SK-N-SH (cell line): Measurements from ENCODE around the gene ACSF3. TPM values are rescaled to one million over a fixed set of nuclear protein-coding genes. Genes with fewer than 3 reads are reported as not detected.

Experiments
- CTCF ChIA-PET: fragments of 300-600, 350-600 bp; formaldehyde crosslinking; extraction: SDS; loops from one replicate; lab custom pipeline; 2021; lab: Yijun Ruan, JAX
- POLR2A ChIA-PET: fragments of 350-600 bp; sonication (Branson Sonifier 250); formaldehyde crosslinking; extraction: SDS; loops from one replicate; lab custom pipeline; 2020; ENCODE audit warnings: antibody characterized with exemption, inconsistent platforms; lab: Yijun Ruan, JAX
- DNase-seq: peaks from one replicate; pipeline ENCODE4 v3.0.0; 2012
- H2AFZ ChIP-seq: fragments of 200-600 bp; sonication (generic); 2 replicates; pipeline ENCODE4 v1.8.1; 2016; ENCODE audit warnings: antibody characterized with exemption, mild to moderate bottlenecking, low read depth
- H3F3A ChIP-seq: fragments of 200-600 bp; sonication (generic); replicated peaks from 2 replicates; pipeline ENCODE3; 2016; ENCODE audit warnings: antibody characterized with exemption, mild to moderate bottlenecking; ENCODE audit not compliant: insufficient read depth
- H3K27ac ChIP-seq, 2 experiments: fragments of 200-500 bp in 1 of 2; fragments of 200-600 bp in 1 of 2; sonication (Bioruptor generic) in 1 of 2; sonication (generic), shearing (Covaris generic) in 1 of 2; 2 replicates each; pipeline versions ENCODE4 v1.5.1 to v1.6.1; 2014 to 2016; ENCODE audit warnings: low read depth in 2 of 2, inconsistent platforms in 1 of 2, low read length in 1 of 2, mild to moderate bottlenecking in 1 of 2, mixed read lengths in 1 of 2
- H3K27me3 ChIP-seq: fragments of 200-600 bp; sonication (generic), shearing (Covaris generic); 2 replicates; pipeline ENCODE4 v1.6.1; 2016; ENCODE audit warnings: mixed run types; ENCODE audit not compliant: insufficient read depth
- H3K36me3 ChIP-seq, 2 experiments: fragments of 200-500 bp in 1 of 2; fragments of 200-600 bp in 1 of 2; sonication (Bioruptor generic) in 1 of 2; sonication (generic) in 1 of 2; replicated peaks in 1 of 2; 2 replicates each; pipeline versions ENCODE3 to v1.5.1; 2014 to 2016; ENCODE audit warnings: low read length in 1 of 2, mild to moderate bottlenecking in 1 of 2; ENCODE audit not compliant: insufficient read depth in 2 of 2, control insufficient read depth in 1 of 2
- H3K4me1 ChIP-seq, 2 experiments: fragments of 200-500 bp in 1 of 2; fragments of 200-600 bp in 1 of 2; sonication (Bioruptor generic) in 1 of 2; sonication (generic), shearing (Covaris generic) in 1 of 2; 2 replicates each; pipeline versions ENCODE4 v1.5.1 to v1.6.1; 2014 to 2016; ENCODE audit warnings: low read depth in 1 of 2, low read length in 1 of 2, mixed run types in 1 of 2; ENCODE audit not compliant: insufficient read depth in 2 of 2, control insufficient read depth in 1 of 2
- H3K4me2 ChIP-seq: fragments of 200-600 bp; sonication (generic), shearing (Covaris generic); 2 replicates; pipeline ENCODE4 v1.6.1; 2017; ENCODE audit warnings: mixed run types
- H3K4me3 ChIP-seq, 2 experiments: fragments of 200-500 bp in 1 of 2; fragments of 200-600 bp in 1 of 2; sonication (Bioruptor generic) in 1 of 2; sonication (generic), shearing (Covaris generic) in 1 of 2; 2 replicates each; pipeline versions ENCODE4 v1.5.1 to v1.8.1; 2014 to 2016; ENCODE audit warnings: low read depth in 2 of 2, inconsistent platforms in 1 of 2, low read length in 1 of 2, mild to moderate bottlenecking in 1 of 2, mixed read lengths in 1 of 2, moderate library complexity in 1 of 2
- H3K79me2 ChIP-seq: fragments of 200-600 bp; sonication (generic); 2 replicates; pipeline ENCODE4 v1.8.1; 2017; ENCODE audit warnings: mild to moderate bottlenecking; ENCODE audit not compliant: insufficient read depth
- H3K9ac ChIP-seq: fragments of 200-600 bp; sonication (generic); 2 replicates; pipeline ENCODE4 v1.6.1; 2017; ENCODE audit warnings: mixed run types
- H3K9me2 ChIP-seq: fragments of 200-600 bp; sonication (generic); 2 replicates; pipeline ENCODE4 v1.6.1; 2017; ENCODE audit warnings: mixed run types
- H3K9me3 ChIP-seq: fragments of 200-600 bp; sonication (generic); 2 replicates; pipeline ENCODE4 v1.6.1; 2017; ENCODE audit warnings: mixed run types, mild to moderate bottlenecking, moderate library complexity
- H4K20me1 ChIP-seq: fragments of 200-600 bp; sonication (generic); 2 replicates; pipeline ENCODE4 v1.6.1; 2017; ENCODE audit warnings: mild to moderate bottlenecking, mixed run types; ENCODE audit not compliant: insufficient read depth
- CHD2 ChIP-seq: fragments of 150-350 bp; IDR thresholded peaks from 2 replicates; pipeline ENCODE4 v1.6.1; 2018; ENCODE audit warnings: low read length; ENCODE audit not compliant: partially characterized antibody
- CTCF ChIP-seq: fragments of 200-600 bp; sonication (generic); IDR thresholded peaks from 2 replicates; pipeline ENCODE4 v1.6.1; 2017; ENCODE audit warnings: antibody characterized with exemption, mild to moderate bottlenecking, moderate library complexity
- ELF1 ChIP-seq: IDR thresholded peaks from 2 replicates; pipeline ENCODE4 v1.4.0; 2012
- EZH2phosphoT487 ChIP-seq: fragments of 200-600 bp; sonication (generic); IDR thresholded peaks from 2 replicates; pipeline ENCODE4 v1.6.1; 2017; ENCODE audit warnings: low read depth, mixed run types, mild to moderate bottlenecking, antibody characterized with exemption, moderate library complexity, borderline replicate concordance
- FOSL2 ChIP-seq: IDR thresholded peaks from 2 replicates; pipeline ENCODE4 v1.4.0; 2012; ENCODE audit warnings: low read depth, mild to moderate bottlenecking, moderate library complexity, borderline replicate concordance
- FOXM1 ChIP-seq: IDR thresholded peaks from 2 replicates; pipeline ENCODE4 v1.4.0; 2012; ENCODE audit warnings: low read depth, mild to moderate bottlenecking
- IRF3 ChIP-seq: fragments of 150-350 bp; IDR thresholded peaks from 2 replicates; pipeline ENCODE4 v1.6.1; 2016; ENCODE audit warnings: mild to moderate bottlenecking, low read depth, low read length
- MAX ChIP-seq: IDR thresholded peaks from 2 replicates; pipeline ENCODE4 v1.4.0; 2012; ENCODE audit warnings: low read depth
- NRF1 ChIP-seq: IDR thresholded peaks from 2 replicates; pipeline ENCODE4 v1.6.1; 2012; ENCODE audit warnings: low read depth, mild to moderate bottlenecking, low read length
- PBX3 ChIP-seq: IDR thresholded peaks from 2 replicates; pipeline ENCODE4; 2012
- SIN3A ChIP-seq: IDR thresholded peaks from 2 replicates; pipeline ENCODE4 v1.6.1; 2012; ENCODE audit warnings: low read depth, mild to moderate bottlenecking, low read length, moderate library complexity, borderline replicate concordance
- TAF1 ChIP-seq: IDR thresholded peaks from 2 replicates; pipeline ENCODE4 v1.6.1; 2012; ENCODE audit warnings: low read depth, mild to moderate bottlenecking, low read length, moderate library complexity, borderline replicate concordance
- USF2 ChIP-seq: fragments of 150-350 bp; IDR thresholded peaks from 2 replicates; pipeline ENCODE4 v1.6.1; 2017; ENCODE audit warnings: antibody characterized with exemption, low read length, low read depth, borderline replicate concordance
- ZBTB33 ChIP-seq: IDR thresholded peaks from 2 replicates; pipeline ENCODE4 v1.4.0; 2012; ENCODE audit warnings: low read depth, borderline replicate concordance
- WGBS: methylation state at CpG from one replicate; pipeline ENCODE4 v1.1.6; 2017; ENCODE audit warnings: low lambda C conversion rate; 5-methylcytosine and 5-hydroxymethylcytosine counted together
- polyA plus RNA-seq, 3 experiments: library from polyadenylated mRNA; depleted of rRNA; stranded (reverse); fragments of >200 nt; gene quantifications; 2 replicates each; pipeline ENCODE4 v1.2.3, GENCODE V29; 2012

Gene ACSF3
- polyA plus RNA-seq, 1 of the 3 experiments (the other 2 are of a cell fraction) = 18.8 TPM

- no peak for TF ChIP-seq ZBTB33
Measured at GRCh38 chr16:89195521-89196171, 102.0 kb downstream of the ACSF3 start (continued).

- no peak overlapping the region for H3K27ac ChIP-seq
- no peaks in the 10 kb centered on the region for H3K36me3 ChIP-seq
- H3F3A ChIP-seq = no peaks in the 10 kb centered on the region
- no peaks in the 10 kb centered on the region for H3K9me2 ChIP-seq
- no peaks in the 10 kb centered on the region for H4K20me1 ChIP-seq
- H3K9ac ChIP-seq = no peak overlapping the region
- WGBS = 76% methylated on average over 7 of the region's 13 CpGs
- H3K4me3 ChIP-seq = no peak overlapping the region
- H3K4me2 ChIP-seq = no peak overlapping the region
- TF ChIP-seq FOSL2 (no peak), PBX3 (no peak), NRF1 (no peak), ELF1 (no peak), TAF1 (no peak), CHD2 (no peak), IRF3 (no peak), SIN3A (no peak), FOXM1 (no peak), EZH2phosphoT487 (no peak), USF2 (no peak), CTCF (no peak), MAX (no peak)
- ChIA-PET CTCF (no interaction called here), POLR2A (no interaction called here)
- H3K79me2 ChIP-seq = no peaks in the 10 kb centered on the region
- peaks cover 16% of the 10 kb centered on the region for H3K27me3 ChIP-seq
- H3K9me3 ChIP-seq = no peaks in the 10 kb centered on the region
- peak; percentile 21 for DNase-seq
- peaks cover 0 to 5% of the 10 kb centered on the region in 2 experiments; a peak in 1 of 4 replicates for H3K4me1 ChIP-seq
- H2AFZ ChIP-seq = no peak overlapping the region
Measured at GRCh38 chr16:89197033-89197632, 103.5 kb downstream of the ACSF3 start.
